ENCODE measurements around the gene EZH1.

GRCh38 chr17:42672038-42672437, 72.8 kb downstream of the EZH1 start:
- no peak for TF ChIP-seq CTCF (IDR thresholded peaks at IDR 0.05; ENCODE audit: low read length)
- TF ChIP-seq EZH2 (IDR thresholded peaks at IDR 0.05; ENCODE audit: borderline replicate concordance, low read length), result no peak

Data from OCI-LY1 (cell line).